A172 (cell line): ENCODE results near the gene LAMB2. TPM values are rescaled to one million over a fixed set of nuclear protein-coding genes. Genes with fewer than 3 reads are reported as not detected.
A peak's percentile ranks its signal among the peaks of the same experiment; 100 is the strongest.

Experiments
- DNase-seq: peaks from one replicate; pipeline ENCODE4 v3.0.0-alpha.2; 2015; ENCODE audit warnings: low spot score
- total RNA-seq: library from RNA; depleted of rRNA; stranded (reverse); fragments of >200 nt; shearing (Covaris generic); gene quantifications from 2 replicates; pipeline ENCODE4 v1.2.3, GENCODE V29; 2014

LAMB2 gene
- total RNA-seq, 1 experiment from 2014 or later = 192 TPM

- no peak for DNase-seq
These were observed 11.6 kb downstream of the LAMB2 start for GRCh38 chr3:49121132-49121736.

GRCh38 chr3:49120438-49121131 is 12.3 kb downstream of the LAMB2 start, which contains the start of gene USP19:
TSS of gene USP19 (minus strand) at chr3:49120823. CDS start at chr3:49119145, 1,678 bp downstream.
- peak; percentile 82 for DNase-seq

- DNase-seq = no peak
These were observed 12.8 kb downstream of the LAMB2 start for GRCh38 chr3:49120096-49120437.

- no peak for DNase-seq
These were observed 13.4 kb downstream of the LAMB2 start for GRCh38 chr3:49119439-49119838.

- no peak for DNase-seq
These were observed 13.8 kb downstream of the LAMB2 start for GRCh38 chr3:49119036-49119435.

- DNase-seq = no peak
These were observed 20.6 kb downstream of the LAMB2 start for GRCh38 chr3:49112262-49112661.

- DNase-seq = no peak
These were observed 21.5 kb downstream of the LAMB2 start for GRCh38 chr3:49111347-49111746.

- no peak for DNase-seq
These were observed 22.1 kb downstream of the LAMB2 start for GRCh38 chr3:49110780-49111179.

GRCh38 chr3:49108346-49108745 is 24.5 kb downstream of the LAMB2 start:
- DNase-seq = no peak

GRCh38 chr3:49104427-49105291 is 28.2 kb downstream of the LAMB2 start, which contains the start of gene QARS1:
TSS of gene QARS1 (minus strand) at chr3:49104757. CDS start at chr3:49104733, 24 bp downstream.
- DNase-seq = peak; percentile 85

GRCh38 chr3:49104052-49104426 is 28.8 kb downstream of the LAMB2 start:
- no peak for DNase-seq

- DNase-seq = no peak
These were observed 32.7 kb downstream of the LAMB2 start for GRCh38 chr3:49100046-49100615.

- DNase-seq = no peak
These were observed 33.8 kb downstream of the LAMB2 start for GRCh38 chr3:49098910-49099630.

GRCh38 chr3:49098429-49098828 is 34.4 kb downstream of the LAMB2 start:
- DNase-seq = no peak

- DNase-seq = peak; percentile 97
These were observed 38.7 kb downstream of the LAMB2 start, which contains the start of gene QRICH1 for GRCh38 chr3:49093853-49094767. TSS of gene QRICH1 (minus strand) at chr3:49094071. CDS start at chr3:49077017, 17,054 bp downstream.

GRCh38 chr3:49092938-49093852 is 39.7 kb downstream of the LAMB2 start:
- DNase-seq = peak; percentile 56

- no peak for DNase-seq
These were observed 51.4 kb downstream of the LAMB2 start for GRCh38 chr3:49081429-49081828.

- DNase-seq = no peak
These were observed 53.6 kb downstream of the LAMB2 start for GRCh38 chr3:49079270-49079669.

GRCh38 chr3:49076646-49077045 is 56.2 kb downstream of the LAMB2 start:
- no peak for DNase-seq
